ENCODE results near the gene PLEKHF1. TPM values are rescaled to one million over a fixed set of nuclear protein-coding genes. Genes with fewer than 3 reads are reported as not detected.

PLEKHF1 gene
- total RNA-seq, 1 experiment from 2014 or later = 37.5 TPM

DNA sequence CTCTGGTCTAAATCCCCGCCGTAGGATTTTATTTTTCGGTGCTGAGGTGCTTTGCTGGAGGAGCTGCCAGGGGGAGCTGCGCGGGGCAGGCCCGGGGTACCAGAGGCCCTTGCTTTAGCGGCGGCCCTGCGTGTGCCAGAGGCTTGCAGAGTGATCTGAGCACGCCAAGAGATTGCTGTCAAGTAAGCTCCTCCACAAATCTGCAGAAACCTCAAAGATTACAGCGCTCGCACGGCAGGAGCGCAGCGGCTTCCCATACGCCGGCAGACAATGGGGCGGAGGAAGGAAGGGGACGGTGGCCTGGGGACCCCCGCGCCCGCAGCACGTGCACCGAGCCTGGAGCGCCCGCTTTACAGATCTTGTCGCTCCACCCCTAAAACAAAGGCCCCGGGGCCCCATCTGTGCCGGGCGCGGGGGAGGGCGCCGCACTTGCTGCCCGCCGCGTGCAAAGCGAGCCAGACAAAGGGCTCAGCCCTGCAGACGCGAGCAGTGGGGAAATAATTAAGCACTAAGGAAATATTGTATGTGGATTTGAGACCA, 58.9 kb downstream of the PLEKHF1 start:
- no peak for DNase-seq
- H3K27me3 ChIP-seq = peaks cover 4% of the 10 kb centered on the region
- H3K4me3 ChIP-seq = no peak overlapping the region
- no peaks in the 10 kb centered on the region for H3K36me3 ChIP-seq
- H3K9me3 ChIP-seq = no peaks in the 10 kb centered on the region

GRCh38 chr19:29724746-29725145, 59.5 kb downstream of the PLEKHF1 start:
- DNase-seq = no peak
- Histone ChIP-seq H3K4me3 (no peak overlapping the region), H3K36me3 (no peaks in the 10 kb centered on the region), H3K27me3 (peaks cover 10% of the 10 kb centered on the region), H3K9me3 (no peaks in the 10 kb centered on the region)

Other genes starting within 250 kb of the PLEKHF1 start
- gene VSTM2B, start 139.5 kb upstream of the PLEKHF1 start, total RNA-seq (2014; rRNA removed; shearing (Covaris generic); ENCODE audit: low replicate concordance) = not detected in 2 replicates
- gene POP4, start 59.2 kb upstream of the PLEKHF1 start, total RNA-seq (2014; rRNA removed; shearing (Covaris generic); ENCODE audit: low replicate concordance) = 150 and 267 TPM in 2 replicates
- 35.6 and 47.0 TPM in 2 replicates for gene C19orf12, start 49.8 kb downstream of the PLEKHF1 start, total RNA-seq (2014; rRNA removed; shearing (Covaris generic); ENCODE audit: low replicate concordance)
- gene CCNE1, start 146.5 kb downstream of the PLEKHF1 start, total RNA-seq (2014; rRNA removed; shearing (Covaris generic); ENCODE audit: low replicate concordance) = 5.6 and 11.3 TPM in 2 replicates

Measured in MG63 (cell line).